ENCODE measurements around the gene MRPS33.

DNA sequence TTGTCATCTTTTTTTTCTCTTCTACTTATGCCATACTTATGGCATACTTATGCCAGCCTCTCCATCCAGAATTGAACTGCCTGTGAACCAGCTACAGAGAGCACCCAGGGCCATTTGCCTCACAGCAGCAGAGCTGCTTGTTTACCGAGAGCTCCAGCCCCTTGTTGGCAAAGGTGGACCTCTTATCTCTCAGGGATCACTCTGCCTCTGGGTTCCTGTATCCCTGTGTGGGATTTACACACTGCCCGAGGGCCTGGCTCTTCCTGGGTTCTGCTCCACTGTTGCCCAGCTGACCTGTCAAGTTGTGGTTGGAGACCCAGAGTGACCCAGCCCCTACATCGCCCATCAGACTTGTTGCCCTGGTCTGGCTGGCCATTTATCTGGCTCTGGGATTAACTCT, 22.3 kb downstream of the MRPS33 start:
- TF ChIP-seq RAD21 (IDR thresholded peaks at IDR 0.05 in 1 of 2, conservative IDR thresholded peaks at IDR 0.05 in 1 of 2; ENCODE audit: low read depth in 2 of 2, low read length in 2 of 2) (no peak), CHD2 (IDR thresholded peaks at IDR 0.05; ENCODE audit: low read length) (no peak), JUND (IDR thresholded peaks at IDR 0.05; ENCODE audit: low read length) (no peak), TAF1 (IDR thresholded peaks at IDR 0.05; ENCODE audit: low read depth, low read length) (no peak), POLR2A (IDR thresholded peaks at IDR 0.05; ENCODE audit: control extremely low read depth in 1 of 2, low read depth in 2 of 2, low read length in 2 of 2) (no peak), SIN3A (conservative IDR thresholded peaks at IDR 0.05 in 1 of 2, IDR thresholded peaks at IDR 0.05 in 1 of 2; ENCODE audit: low read depth in 1 of 2, low read length in 2 of 2) (no peak), EP300 (IDR thresholded peaks at IDR 0.05; ENCODE audit: borderline replicate concordance in 1 of 2, low read depth in 2 of 2, low read length in 2 of 2) (no peak), RNF2 (IDR thresholded peaks at IDR 0.05; ENCODE audit: borderline replicate concordance, low read depth, low read length, missing control alignments, poor library complexity, severe bottlenecking) (no peak), KDM5A (IDR thresholded peaks at IDR 0.05; ENCODE audit: low read length) (no peak)
- TF ChIP-seq, protein P1, sequence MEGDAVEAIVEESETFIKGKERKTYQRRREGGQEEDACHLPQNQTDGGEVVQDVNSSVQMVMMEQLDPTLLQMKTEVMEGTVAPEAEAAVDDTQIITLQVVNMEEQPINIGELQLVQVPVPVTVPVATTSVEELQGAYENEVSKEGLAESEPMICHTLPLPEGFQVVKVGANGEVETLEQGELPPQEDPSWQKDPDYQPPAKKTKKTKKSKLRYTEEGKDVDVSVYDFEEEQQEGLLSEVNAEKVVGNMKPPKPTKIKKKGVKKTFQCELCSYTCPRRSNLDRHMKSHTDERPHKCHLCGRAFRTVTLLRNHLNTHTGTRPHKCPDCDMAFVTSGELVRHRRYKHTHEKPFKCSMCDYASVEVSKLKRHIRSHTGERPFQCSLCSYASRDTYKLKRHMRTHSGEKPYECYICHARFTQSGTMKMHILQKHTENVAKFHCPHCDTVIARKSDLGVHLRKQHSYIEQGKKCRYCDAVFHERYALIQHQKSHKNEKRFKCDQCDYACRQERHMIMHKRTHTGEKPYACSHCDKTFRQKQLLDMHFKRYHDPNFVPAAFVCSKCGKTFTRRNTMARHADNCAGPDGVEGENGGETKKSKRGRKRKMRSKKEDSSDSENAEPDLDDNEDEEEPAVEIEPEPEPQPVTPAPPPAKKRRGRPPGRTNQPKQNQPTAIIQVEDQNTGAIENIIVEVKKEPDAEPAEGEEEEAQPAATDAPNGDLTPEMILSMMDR (IDR thresholded peaks at IDR 0.05; ENCODE audit: control extremely low read depth in 1 of 3, insufficient read depth in 1 of 3, low read depth in 1 of 3, low read length in 3 of 3) = no peak
- TF ChIP-seq, protein P2, sequence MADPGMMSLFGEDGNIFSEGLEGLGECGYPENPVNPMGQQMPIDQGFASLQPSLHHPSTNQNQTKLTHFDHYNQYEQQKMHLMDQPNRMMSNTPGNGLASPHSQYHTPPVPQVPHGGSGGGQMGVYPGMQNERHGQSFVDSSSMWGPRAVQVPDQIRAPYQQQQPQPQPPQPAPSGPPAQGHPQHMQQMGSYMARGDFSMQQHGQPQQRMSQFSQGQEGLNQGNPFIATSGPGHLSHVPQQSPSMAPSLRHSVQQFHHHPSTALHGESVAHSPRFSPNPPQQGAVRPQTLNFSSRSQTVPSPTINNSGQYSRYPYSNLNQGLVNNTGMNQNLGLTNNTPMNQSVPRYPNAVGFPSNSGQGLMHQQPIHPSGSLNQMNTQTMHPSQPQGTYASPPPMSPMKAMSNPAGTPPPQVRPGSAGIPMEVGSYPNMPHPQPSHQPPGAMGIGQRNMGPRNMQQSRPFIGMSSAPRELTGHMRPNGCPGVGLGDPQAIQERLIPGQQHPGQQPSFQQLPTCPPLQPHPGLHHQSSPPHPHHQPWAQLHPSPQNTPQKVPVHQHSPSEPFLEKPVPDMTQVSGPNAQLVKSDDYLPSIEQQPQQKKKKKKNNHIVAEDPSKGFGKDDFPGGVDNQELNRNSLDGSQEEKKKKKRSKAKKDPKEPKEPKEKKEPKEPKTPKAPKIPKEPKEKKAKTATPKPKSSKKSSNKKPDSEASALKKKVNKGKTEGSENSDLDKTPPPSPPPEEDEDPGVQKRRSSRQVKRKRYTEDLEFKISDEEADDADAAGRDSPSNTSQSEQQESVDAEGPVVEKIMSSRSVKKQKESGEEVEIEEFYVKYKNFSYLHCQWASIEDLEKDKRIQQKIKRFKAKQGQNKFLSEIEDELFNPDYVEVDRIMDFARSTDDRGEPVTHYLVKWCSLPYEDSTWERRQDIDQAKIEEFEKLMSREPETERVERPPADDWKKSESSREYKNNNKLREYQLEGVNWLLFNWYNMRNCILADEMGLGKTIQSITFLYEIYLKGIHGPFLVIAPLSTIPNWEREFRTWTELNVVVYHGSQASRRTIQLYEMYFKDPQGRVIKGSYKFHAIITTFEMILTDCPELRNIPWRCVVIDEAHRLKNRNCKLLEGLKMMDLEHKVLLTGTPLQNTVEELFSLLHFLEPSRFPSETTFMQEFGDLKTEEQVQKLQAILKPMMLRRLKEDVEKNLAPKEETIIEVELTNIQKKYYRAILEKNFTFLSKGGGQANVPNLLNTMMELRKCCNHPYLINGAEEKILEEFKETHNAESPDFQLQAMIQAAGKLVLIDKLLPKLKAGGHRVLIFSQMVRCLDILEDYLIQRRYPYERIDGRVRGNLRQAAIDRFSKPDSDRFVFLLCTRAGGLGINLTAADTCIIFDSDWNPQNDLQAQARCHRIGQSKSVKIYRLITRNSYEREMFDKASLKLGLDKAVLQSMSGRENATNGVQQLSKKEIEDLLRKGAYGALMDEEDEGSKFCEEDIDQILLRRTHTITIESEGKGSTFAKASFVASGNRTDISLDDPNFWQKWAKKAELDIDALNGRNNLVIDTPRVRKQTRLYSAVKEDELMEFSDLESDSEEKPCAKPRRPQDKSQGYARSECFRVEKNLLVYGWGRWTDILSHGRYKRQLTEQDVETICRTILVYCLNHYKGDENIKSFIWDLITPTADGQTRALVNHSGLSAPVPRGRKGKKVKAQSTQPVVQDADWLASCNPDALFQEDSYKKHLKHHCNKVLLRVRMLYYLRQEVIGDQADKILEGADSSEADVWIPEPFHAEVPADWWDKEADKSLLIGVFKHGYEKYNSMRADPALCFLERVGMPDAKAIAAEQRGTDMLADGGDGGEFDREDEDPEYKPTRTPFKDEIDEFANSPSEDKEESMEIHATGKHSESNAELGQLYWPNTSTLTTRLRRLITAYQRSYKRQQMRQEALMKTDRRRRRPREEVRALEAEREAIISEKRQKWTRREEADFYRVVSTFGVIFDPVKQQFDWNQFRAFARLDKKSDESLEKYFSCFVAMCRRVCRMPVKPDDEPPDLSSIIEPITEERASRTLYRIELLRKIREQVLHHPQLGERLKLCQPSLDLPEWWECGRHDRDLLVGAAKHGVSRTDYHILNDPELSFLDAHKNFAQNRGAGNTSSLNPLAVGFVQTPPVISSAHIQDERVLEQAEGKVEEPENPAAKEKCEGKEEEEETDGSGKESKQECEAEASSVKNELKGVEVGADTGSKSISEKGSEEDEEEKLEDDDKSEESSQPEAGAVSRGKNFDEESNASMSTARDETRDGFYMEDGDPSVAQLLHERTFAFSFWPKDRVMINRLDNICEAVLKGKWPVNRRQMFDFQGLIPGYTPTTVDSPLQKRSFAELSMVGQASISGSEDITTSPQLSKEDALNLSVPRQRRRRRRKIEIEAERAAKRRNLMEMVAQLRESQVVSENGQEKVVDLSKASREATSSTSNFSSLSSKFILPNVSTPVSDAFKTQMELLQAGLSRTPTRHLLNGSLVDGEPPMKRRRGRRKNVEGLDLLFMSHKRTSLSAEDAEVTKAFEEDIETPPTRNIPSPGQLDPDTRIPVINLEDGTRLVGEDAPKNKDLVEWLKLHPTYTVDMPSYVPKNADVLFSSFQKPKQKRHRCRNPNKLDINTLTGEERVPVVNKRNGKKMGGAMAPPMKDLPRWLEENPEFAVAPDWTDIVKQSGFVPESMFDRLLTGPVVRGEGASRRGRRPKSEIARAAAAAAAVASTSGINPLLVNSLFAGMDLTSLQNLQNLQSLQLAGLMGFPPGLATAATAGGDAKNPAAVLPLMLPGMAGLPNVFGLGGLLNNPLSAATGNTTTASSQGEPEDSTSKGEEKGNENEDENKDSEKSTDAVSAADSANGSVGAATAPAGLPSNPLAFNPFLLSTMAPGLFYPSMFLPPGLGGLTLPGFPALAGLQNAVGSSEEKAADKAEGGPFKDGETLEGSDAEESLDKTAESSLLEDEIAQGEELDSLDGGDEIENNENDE (IDR thresholded peaks at IDR 0.05; ENCODE audit: insufficient replicate concordance, low read length) = no peak
- TF ChIP-seq, protein P3, sequence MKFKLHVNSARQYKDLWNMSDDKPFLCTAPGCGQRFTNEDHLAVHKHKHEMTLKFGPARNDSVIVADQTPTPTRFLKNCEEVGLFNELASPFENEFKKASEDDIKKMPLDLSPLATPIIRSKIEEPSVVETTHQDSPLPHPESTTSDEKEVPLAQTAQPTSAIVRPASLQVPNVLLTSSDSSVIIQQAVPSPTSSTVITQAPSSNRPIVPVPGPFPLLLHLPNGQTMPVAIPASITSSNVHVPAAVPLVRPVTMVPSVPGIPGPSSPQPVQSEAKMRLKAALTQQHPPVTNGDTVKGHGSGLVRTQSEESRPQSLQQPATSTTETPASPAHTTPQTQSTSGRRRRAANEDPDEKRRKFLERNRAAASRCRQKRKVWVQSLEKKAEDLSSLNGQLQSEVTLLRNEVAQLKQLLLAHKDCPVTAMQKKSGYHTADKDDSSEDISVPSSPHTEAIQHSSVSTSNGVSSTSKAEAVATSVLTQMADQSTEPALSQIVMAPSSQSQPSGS (IDR thresholded peaks at IDR 0.05; ENCODE audit: low read length) = no peak

Data from H1 (cell line).